ENCODE results near the gene FXN. TPM values are rescaled to one million over a fixed set of nuclear protein-coding genes. Genes with fewer than 3 reads are reported as not detected.

FXN gene
- total and polyA plus RNA-seq, 4 experiments from 2014 or later, result 14.6 to 65.6 (median 33.2) TPM

DNA sequence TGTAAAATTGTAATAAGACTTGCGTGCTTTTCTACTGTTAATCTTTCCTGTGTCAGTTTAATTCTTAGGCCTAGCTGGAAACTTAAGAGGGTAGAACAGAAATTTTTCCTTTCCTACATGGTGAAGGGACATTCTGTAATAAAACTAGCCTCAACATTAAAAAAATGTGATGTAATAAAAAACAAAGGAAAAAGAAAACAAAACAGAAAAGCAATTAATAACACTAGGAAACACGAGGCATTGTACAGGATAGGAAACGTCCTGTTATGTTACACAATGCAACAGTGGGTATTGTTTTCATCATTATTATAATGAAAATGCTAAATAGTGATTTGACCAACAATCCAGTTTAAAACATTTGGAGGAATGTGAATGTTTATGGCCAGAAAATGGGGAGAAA is 47.8 kb downstream of the FXN start:
- peaks cover 2 to 9% of the 10 kb centered on the region in 2 donors for H3K36me3 Mint-ChIP-seq
- H3K4me1 Mint-ChIP-seq, result no peaks in the 10 kb centered on the region
- H3K4me3 ChIP-seq (ENCODE audit: low read length in 2 of 2), result no peak overlapping the region
- ChIA-PET CTCF (ENCODE audit: partially characterized antibody) (interaction anchor here (1.1 kb wide), 1 partner anchor 10 kb away, joined by 3 read pairs; no protein-coding TSS in a partner anchor), POLR2A (ENCODE audit: partially characterized antibody) (no interaction called here)
- DNase-seq, result no peak
- no peak overlapping the region for H3K27ac Mint-ChIP-seq
- H3K4me3 Mint-ChIP-seq, result no peak overlapping the region
- no peak overlapping the region for H3K27ac ChIP-seq (ENCODE audit: low read depth, low read length)
- no peaks in the 10 kb centered on the region for H3K27me3 ChIP-seq (ENCODE audit: insufficient read depth, low read length)
- no peaks in the 10 kb centered on the region for H3K36me3 ChIP-seq (ENCODE audit: insufficient read depth, low read length)
- H3K9me3 ChIP-seq (ENCODE audit: control insufficient read depth in 1 of 2, low read length in 2 of 2), result no peaks in the 10 kb centered on the region
- H3K27me3 Mint-ChIP-seq, result no peaks in the 10 kb centered on the region
- H3K9me3 Mint-ChIP-seq, result peaks cover 0 to 9% (median 0%) of the 10 kb centered on the region in 8 donors
- intact Hi-C loops (cut with micrococcal nuclease), result no loop called here
- no peaks in the 10 kb centered on the region for H3K4me1 ChIP-seq (ENCODE audit: insufficient read depth, low read length)

DNA sequence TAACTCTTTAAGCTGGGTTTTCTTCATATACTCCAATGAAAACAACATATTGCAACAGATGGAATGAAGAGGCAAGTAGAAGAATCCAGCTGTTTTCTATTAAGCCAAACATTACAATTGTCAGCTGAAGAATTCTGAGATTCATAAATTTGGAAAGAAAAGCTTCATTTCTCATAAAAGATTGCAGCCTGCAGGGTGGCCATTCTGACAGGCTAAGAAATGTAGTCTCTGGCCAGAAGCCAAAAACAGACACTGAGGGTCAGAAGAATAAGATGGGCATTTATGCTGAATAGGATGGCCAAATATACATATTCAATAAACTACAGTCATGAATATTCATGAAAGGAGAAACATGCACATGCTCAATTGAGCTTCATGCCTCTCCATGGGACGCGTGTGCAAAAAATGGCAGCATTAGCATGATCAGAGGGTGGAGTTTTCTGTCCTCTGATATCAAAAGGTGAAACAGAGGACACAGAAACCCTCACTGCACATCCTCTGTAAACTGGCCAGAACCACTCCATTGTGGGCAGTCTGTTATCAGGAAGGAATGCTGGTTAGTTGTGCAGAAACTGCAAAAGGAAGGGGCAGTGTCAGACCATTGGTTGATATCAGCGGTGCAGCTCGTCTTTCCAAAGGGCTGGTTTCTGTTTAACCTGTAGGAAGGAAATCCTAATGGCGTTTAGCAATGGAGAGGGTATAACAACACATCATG is 50.2 kb downstream of the FXN start:
- Mint-ChIP-seq H3K27ac (no peak overlapping the region), H3K4me1 (no peaks in the 10 kb centered on the region), H3K36me3 (no peaks in the 10 kb centered on the region), H3K4me3 (no peak overlapping the region), H3K9me3 (peaks cover 0 to 4% (median 0%) of the 10 kb centered on the region in 8 donors), H3K27me3 (no peaks in the 10 kb centered on the region)
- no peak for DNase-seq
- CTCF ChIA-PET (ENCODE audit: partially characterized antibody), result interaction anchor here (0.9 to 1.9 kb wide), 2 partner anchors 32 to 37 kb away, joined by 3 to 4 read pairs; no protein-coding TSS in a partner anchor
- intact Hi-C loops (cut with micrococcal nuclease), result no loop called here
- H3K4me1 ChIP-seq (ENCODE audit: insufficient read depth, low read length), result no peaks in the 10 kb centered on the region
- H3K27ac ChIP-seq (ENCODE audit: low read depth, low read length), result no peak overlapping the region
- POLR2A ChIA-PET (ENCODE audit: partially characterized antibody), result no interaction called here
- H3K9me3 ChIP-seq (ENCODE audit: control insufficient read depth in 1 of 2, low read length in 2 of 2), result no peaks in the 10 kb centered on the region
- no peaks in the 10 kb centered on the region for H3K36me3 ChIP-seq (ENCODE audit: insufficient read depth, low read length)
- no peak overlapping the region for H3K4me3 ChIP-seq (ENCODE audit: low read length in 2 of 2)
- H3K27me3 ChIP-seq (ENCODE audit: insufficient read depth, low read length), result no peaks in the 10 kb centered on the region

DNA sequence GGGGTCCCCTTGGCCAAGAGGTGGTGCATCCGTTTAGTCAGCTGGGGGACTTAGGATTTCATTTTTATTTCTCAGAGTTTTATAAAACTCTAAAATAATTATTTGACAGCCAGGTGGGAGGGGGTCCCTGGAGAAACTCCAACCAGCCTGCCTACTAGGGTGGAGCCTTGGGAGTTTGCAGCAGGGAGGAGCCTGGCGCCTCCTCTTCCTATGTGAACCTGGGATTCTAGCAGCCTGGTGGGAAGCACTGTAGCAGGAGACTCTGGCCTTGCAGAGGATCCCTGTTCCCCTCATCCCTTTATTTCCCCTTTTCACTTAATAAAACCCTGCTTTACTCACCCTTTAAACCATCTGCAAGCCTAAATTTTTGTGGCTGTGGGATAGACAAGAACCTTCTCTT is 50.8 kb downstream of the FXN start:
- ChIA-PET POLR2A (ENCODE audit: partially characterized antibody) (no interaction called here), CTCF (ENCODE audit: partially characterized antibody) (interaction anchor here (1.7 kb wide), 1 partner anchor 9 kb away, joined by 5 read pairs; no protein-coding TSS in a partner anchor)
- intact Hi-C loops (cut with micrococcal nuclease), result no loop called here
- no peak overlapping the region for H3K27ac Mint-ChIP-seq
- Histone ChIP-seq H3K4me3 (ENCODE audit: low read length in 2 of 2) (no peak overlapping the region), H3K4me1 (ENCODE audit: insufficient read depth, low read length) (no peaks in the 10 kb centered on the region), H3K9me3 (ENCODE audit: control insufficient read depth in 1 of 2, low read length in 2 of 2) (no peaks in the 10 kb centered on the region), H3K27ac (ENCODE audit: low read depth, low read length) (no peak overlapping the region), H3K27me3 (ENCODE audit: insufficient read depth, low read length) (no peaks in the 10 kb centered on the region), H3K36me3 (ENCODE audit: insufficient read depth, low read length) (no peaks in the 10 kb centered on the region)
- no peaks in the 10 kb centered on the region for H3K4me1 Mint-ChIP-seq
- H3K27me3 Mint-ChIP-seq, result no peaks in the 10 kb centered on the region
- DNase-seq, result no peak
- no peaks in the 10 kb centered on the region for H3K36me3 Mint-ChIP-seq
- no peaks in the 10 kb centered on the region for H3K9me3 Mint-ChIP-seq
- no peak overlapping the region for H3K4me3 Mint-ChIP-seq

DNA sequence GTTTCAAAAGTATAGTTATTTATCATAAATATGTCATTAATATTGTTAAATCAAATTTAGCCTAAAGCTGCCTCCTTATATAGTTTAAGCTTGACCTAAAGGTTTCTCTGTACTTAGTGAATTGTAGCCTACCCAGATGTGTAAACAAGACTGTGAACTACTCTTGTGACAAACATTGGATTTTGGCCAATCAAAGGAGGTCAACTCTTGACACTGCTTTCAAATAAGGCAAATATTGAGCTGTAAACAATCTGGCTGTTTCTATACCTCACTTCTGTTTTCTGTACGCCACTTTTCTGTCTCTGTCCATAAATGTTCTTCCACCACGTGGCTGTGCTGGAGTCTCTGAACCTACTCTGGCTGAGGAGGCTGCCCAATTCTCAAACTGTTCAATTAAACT is 51.2 kb downstream of the FXN start:
- Histone ChIP-seq H3K4me3 (ENCODE audit: low read length in 2 of 2) (no peak overlapping the region), H3K27me3 (ENCODE audit: insufficient read depth, low read length) (no peaks in the 10 kb centered on the region), H3K9me3 (ENCODE audit: control insufficient read depth in 1 of 2, low read length in 2 of 2) (no peaks in the 10 kb centered on the region), H3K27ac (ENCODE audit: low read depth, low read length) (no peak overlapping the region), H3K36me3 (ENCODE audit: insufficient read depth, low read length) (no peaks in the 10 kb centered on the region), H3K4me1 (ENCODE audit: insufficient read depth, low read length) (no peaks in the 10 kb centered on the region)
- Mint-ChIP-seq H3K27me3 (no peaks in the 10 kb centered on the region), H3K27ac (no peak overlapping the region), H3K9me3 (no peaks in the 10 kb centered on the region), H3K36me3 (no peaks in the 10 kb centered on the region), H3K4me3 (no peak overlapping the region), H3K4me1 (no peaks in the 10 kb centered on the region)
- no peak for DNase-seq
- POLR2A ChIA-PET (ENCODE audit: partially characterized antibody), result no interaction called here
- CTCF ChIA-PET (ENCODE audit: partially characterized antibody), result interaction anchor here (0.9 to 1.7 kb wide), 2 partner anchors 9 to 117 kb away, joined by 3 to 5 read pairs; no protein-coding TSS in a partner anchor
- intact Hi-C loops (cut with micrococcal nuclease), result no loop called here

DNA sequence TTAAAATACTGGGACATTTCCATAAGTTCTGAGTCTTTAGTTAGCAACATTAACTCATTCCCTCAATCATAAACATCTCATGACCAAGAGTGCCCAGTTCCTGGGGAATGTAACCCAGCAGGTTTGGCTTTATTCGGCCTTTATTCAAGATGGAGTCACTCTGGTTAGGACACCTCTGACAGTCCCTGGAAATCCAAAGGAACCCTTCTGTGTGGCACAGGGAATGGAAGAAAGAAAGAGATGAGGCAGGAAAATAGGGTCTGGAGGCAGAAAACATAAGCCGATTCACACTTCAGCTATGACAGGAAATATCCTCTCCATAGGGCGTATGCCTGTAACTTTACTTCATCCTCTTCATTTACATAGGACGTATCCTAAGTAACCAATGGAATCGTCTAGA is 53.5 kb downstream of the FXN start:
- Mint-ChIP-seq H3K9me3 (no peaks in the 10 kb centered on the region), H3K27ac (no peak overlapping the region), H3K4me3 (no peak overlapping the region), H3K4me1 (peaks cover 0 to 2% (median 0%) of the 10 kb centered on the region in 4 donors), H3K36me3 (no peaks in the 10 kb centered on the region), H3K27me3 (no peaks in the 10 kb centered on the region)
- DNase-seq, result no peak
- no peak overlapping the region for H3K4me3 ChIP-seq (ENCODE audit: low read length in 2 of 2)
- CTCF ChIA-PET (ENCODE audit: partially characterized antibody), result no interaction called here
- no peaks in the 10 kb centered on the region for H3K27me3 ChIP-seq (ENCODE audit: insufficient read depth, low read length)
- H3K9me3 ChIP-seq (ENCODE audit: control insufficient read depth in 1 of 2, low read length in 2 of 2), result no peaks in the 10 kb centered on the region
- POLR2A ChIA-PET (ENCODE audit: partially characterized antibody), result no interaction called here
- intact Hi-C loops (cut with micrococcal nuclease), result no loop called here
- no peaks in the 10 kb centered on the region for H3K36me3 ChIP-seq (ENCODE audit: insufficient read depth, low read length)
- H3K4me1 ChIP-seq (ENCODE audit: insufficient read depth, low read length), result no peaks in the 10 kb centered on the region
- H3K27ac ChIP-seq (ENCODE audit: low read depth, low read length), result no peak overlapping the region

DNA sequence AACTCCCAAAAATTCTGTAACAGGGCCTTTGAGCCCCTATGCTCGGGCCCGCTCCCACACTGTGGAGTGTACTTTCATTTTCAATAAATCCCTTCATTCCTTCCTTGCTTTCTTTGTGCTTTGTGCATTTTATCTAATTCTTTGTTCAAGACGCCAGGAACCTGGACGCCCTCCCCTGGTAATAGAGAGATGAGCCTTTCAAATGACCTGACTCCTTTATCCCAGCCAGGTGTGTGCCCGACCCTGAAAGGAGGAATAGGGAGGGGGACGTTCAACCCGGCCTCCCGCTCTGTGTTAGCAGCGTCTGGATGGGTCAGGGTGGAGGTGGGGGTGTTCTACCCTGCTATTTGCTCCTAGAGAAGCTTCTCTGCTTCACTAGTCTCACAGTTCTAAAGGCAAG is 53.9 kb downstream of the FXN start:
- H3K27me3 Mint-ChIP-seq, result no peaks in the 10 kb centered on the region
- H3K27me3 ChIP-seq (ENCODE audit: insufficient read depth, low read length), result no peaks in the 10 kb centered on the region

DNA sequence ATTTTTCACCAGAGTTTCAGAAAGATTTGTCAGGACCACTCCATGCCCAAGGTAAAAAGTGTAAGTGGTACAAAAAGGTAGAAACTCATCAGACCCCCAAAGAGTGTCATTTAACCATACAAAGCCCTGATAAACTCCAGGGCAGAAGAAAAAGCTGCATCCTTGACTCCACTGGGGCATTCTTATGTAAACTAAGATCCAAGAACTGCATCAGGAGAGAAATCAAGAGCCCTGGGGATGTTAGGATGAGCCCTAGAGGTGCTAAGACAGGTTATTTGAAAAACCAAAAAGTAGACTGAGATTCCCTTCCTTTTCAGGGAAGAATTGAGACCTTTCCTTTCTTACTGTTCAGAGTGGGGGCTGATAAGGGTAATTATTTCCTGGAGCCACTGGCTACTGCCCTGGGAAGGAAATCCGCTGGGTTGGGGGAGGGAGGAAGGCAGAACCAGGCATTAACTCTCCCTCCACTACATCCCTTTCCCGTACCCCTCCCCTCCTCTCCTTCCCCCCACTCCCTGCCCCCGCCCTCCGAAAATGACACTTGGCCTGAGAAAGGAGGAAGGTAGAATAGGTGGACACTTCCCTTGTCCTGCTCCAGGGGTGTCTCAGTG is 54.7 kb downstream of the FXN start:
- CTCF ChIA-PET (ENCODE audit: partially characterized antibody), result no interaction called here
- intact Hi-C loops (cut with micrococcal nuclease), result no loop called here

More for the DNA sequence above, 53.9 kb downstream of the FXN start:
- H3K27ac ChIP-seq (ENCODE audit: low read depth, low read length), result no peak overlapping the region
- no peaks in the 10 kb centered on the region for H3K9me3 ChIP-seq (ENCODE audit: control insufficient read depth in 1 of 2, low read length in 2 of 2)
- H3K36me3 ChIP-seq (ENCODE audit: insufficient read depth, low read length), result no peaks in the 10 kb centered on the region
- no peak overlapping the region for H3K27ac Mint-ChIP-seq
- H3K9me3 Mint-ChIP-seq, result no peaks in the 10 kb centered on the region
- no peaks in the 10 kb centered on the region for H3K36me3 Mint-ChIP-seq
- no peak overlapping the region for H3K4me3 Mint-ChIP-seq
- H3K4me1 ChIP-seq (ENCODE audit: insufficient read depth, low read length), result no peaks in the 10 kb centered on the region
- CTCF ChIA-PET (ENCODE audit: partially characterized antibody), result no interaction called here
- POLR2A ChIA-PET (ENCODE audit: partially characterized antibody), result no interaction called here
- peaks cover 0 to 2% (median 0%) of the 10 kb centered on the region in 4 donors for H3K4me1 Mint-ChIP-seq
- H3K4me3 ChIP-seq (ENCODE audit: low read length in 2 of 2), result no peak overlapping the region
- intact Hi-C loops (cut with micrococcal nuclease), result no loop called here
- no peak for DNase-seq

More for the DNA sequence above, 54.7 kb downstream of the FXN start:
- DNase-seq, result no peak
- no peak overlapping the region for H3K4me3 ChIP-seq (ENCODE audit: low read length in 2 of 2)
- H3K4me3 Mint-ChIP-seq, result no peak overlapping the region
- no peaks in the 10 kb centered on the region for H3K4me1 ChIP-seq (ENCODE audit: insufficient read depth, low read length)
- POLR2A ChIA-PET (ENCODE audit: partially characterized antibody), result no interaction called here
- no peaks in the 10 kb centered on the region for H3K27me3 ChIP-seq (ENCODE audit: insufficient read depth, low read length)
- no peaks in the 10 kb centered on the region for H3K27me3 Mint-ChIP-seq
- no peaks in the 10 kb centered on the region for H3K36me3 ChIP-seq (ENCODE audit: insufficient read depth, low read length)
- H3K27ac Mint-ChIP-seq, result no peak overlapping the region
- H3K4me1 Mint-ChIP-seq, result peaks cover 0 to 2% (median 0%) of the 10 kb centered on the region in 4 donors
- no peaks in the 10 kb centered on the region for H3K9me3 ChIP-seq (ENCODE audit: control insufficient read depth in 1 of 2, low read length in 2 of 2)
- no peaks in the 10 kb centered on the region for H3K36me3 Mint-ChIP-seq
- H3K9me3 Mint-ChIP-seq, result no peaks in the 10 kb centered on the region
- H3K27ac ChIP-seq (ENCODE audit: low read depth, low read length), result no peak overlapping the region

Data from CD4-positive, alpha-beta memory T cell (primary cell).